GM12864 (cell line): ENCODE measurements around the gene GTF3C4.

Source experiments
- DNase-seq: peaks from one replicate; pipeline ENCODE4 v3.0.0-alpha.2; 2011; ENCODE audit warnings: low read depth
- H3K4me3 ChIP-seq: 2 replicates; pipeline ENCODE4 v1.5.1; 2011; ENCODE audit warnings: mild to moderate bottlenecking, low read depth, low read length, control low read depth
- TF ChIP-seq, protein P1 (sequence below): IDR thresholded peaks from 2 replicates; pipeline ENCODE4 v1.5.1; 2011; ENCODE audit warnings: low read depth, mild to moderate bottlenecking, moderate library complexity, low read length, control low read depth, inconsistent platforms; ENCODE audit errors: missing control alignments

Gene GTF3C4

DNA sequence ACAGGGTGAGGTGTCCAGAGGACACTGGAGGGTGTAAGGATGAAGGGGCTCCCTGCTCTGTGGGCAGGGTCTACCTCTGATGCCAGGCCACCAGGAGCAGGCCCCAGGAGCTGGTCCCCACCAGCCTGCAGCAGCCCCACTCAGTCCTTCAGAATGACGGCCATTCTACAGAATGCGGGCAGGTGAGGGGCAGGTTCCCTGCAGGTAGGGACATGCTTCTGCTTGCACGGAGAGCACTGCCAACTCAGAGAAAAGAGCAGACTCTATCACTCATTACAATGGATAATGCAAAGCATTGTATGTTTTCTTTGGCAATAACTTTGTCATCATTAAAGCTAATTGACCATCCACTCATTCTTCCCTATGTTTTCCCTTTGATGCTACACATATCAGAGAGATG is 39.5 kb upstream of the GTF3C4 start:
- TF ChIP-seq, protein P1, sequence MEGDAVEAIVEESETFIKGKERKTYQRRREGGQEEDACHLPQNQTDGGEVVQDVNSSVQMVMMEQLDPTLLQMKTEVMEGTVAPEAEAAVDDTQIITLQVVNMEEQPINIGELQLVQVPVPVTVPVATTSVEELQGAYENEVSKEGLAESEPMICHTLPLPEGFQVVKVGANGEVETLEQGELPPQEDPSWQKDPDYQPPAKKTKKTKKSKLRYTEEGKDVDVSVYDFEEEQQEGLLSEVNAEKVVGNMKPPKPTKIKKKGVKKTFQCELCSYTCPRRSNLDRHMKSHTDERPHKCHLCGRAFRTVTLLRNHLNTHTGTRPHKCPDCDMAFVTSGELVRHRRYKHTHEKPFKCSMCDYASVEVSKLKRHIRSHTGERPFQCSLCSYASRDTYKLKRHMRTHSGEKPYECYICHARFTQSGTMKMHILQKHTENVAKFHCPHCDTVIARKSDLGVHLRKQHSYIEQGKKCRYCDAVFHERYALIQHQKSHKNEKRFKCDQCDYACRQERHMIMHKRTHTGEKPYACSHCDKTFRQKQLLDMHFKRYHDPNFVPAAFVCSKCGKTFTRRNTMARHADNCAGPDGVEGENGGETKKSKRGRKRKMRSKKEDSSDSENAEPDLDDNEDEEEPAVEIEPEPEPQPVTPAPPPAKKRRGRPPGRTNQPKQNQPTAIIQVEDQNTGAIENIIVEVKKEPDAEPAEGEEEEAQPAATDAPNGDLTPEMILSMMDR: no peak
- no peak overlapping the region for H3K4me3 ChIP-seq
- DNase-seq: no peak

DNA sequence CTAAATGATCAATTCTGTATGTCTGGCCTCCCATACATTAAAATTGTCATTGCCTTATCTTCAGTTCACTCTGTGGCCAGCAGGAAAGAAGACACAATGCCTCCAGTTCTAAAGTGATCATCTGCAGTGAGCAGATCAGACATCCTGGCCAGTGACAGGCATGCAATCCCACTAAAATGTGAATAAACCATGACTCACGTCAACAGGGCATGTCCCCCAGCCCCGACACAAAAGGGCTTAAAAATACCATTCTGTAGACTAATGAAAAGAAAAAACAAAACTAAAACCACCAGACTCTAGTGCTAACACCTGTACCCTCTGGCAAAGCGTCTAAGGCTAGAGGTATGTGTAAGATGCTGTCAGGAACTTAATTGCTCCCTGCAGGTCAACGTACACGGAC is 39.0 kb upstream of the GTF3C4 start:
- DNase-seq: no peak
- TF ChIP-seq, protein P1: no peak
- H3K4me3 ChIP-seq: no peak overlapping the region

DNA sequence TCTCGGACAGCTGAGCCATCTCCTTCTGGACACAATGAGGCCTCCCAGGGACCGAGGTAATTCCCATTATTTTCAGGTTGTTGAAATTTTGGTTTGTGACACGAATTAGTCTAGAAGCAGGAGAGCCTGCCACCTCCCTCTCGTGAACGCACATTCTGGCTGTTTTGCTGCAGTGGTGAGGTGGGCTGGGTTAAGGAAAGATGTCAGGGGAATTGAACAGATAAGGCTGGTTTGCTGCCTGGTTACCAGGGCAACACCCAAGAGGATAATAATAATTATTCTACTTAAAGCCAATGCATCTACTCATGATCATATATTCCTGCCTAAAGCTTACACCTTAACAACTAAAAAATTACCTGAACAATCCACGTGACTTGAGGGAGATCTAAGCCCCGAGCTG is 38.6 kb upstream of the GTF3C4 start:
- no peak for DNase-seq
- no peak overlapping the region for H3K4me3 ChIP-seq
- TF ChIP-seq, protein P1: no peak

DNA sequence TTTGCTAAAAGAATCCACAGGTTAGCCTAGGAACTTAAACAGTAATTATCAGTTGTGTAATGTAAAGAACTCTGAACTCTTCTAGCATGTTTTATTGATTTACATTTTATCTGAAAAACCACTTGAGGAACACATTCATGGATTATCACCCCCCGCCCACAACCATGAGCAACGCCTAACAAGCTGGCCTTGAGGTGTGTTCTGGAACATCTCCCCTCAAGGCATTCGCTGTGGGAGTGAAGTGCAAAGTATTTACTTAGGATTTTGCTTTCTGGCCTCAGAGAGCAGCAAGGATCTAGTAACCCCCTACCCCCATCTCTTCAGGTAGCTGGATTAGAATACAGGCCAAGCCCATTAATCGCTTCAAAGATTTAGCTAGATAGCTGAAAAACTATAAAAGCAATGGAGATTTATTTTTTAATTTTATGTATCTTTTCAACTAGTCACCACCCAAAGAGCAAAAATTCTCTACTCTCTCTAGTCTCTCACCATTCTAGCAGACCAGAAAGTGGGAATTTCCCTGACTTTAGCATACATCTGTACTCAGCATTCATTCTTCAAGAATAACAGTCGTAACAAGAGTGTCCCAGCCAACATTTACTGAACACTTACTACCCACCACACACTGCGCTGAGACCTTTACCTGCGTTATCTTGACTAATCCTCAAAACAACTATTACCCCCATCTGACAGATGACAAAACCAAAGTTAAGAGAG is 37.7 kb upstream of the GTF3C4 start:
- no peak overlapping the region for H3K4me3 ChIP-seq
- TF ChIP-seq, protein P1: no peak
- no peak for DNase-seq

DNA sequence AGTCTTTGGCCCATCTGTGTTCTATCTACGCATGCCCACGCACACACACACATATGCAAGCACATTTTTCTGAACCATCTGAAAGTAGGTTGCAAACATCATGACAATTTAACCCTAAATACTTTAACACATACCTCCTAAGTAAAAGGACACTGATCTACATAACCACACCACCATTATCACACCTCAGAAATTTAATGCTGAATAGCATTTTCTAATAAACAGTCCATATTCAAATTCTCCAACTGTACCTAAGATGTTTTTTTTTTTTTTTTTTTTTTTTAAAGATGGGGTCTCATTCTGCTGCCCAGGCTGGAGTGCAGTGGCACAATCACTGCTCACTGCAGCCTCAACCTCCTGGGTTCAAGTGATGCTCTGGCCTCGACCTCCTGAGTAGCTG is 35.9 kb upstream of the GTF3C4 start:
- H3K4me3 ChIP-seq: no peak overlapping the region
- no peak for DNase-seq
- TF ChIP-seq, protein P1: no peak

DNA sequence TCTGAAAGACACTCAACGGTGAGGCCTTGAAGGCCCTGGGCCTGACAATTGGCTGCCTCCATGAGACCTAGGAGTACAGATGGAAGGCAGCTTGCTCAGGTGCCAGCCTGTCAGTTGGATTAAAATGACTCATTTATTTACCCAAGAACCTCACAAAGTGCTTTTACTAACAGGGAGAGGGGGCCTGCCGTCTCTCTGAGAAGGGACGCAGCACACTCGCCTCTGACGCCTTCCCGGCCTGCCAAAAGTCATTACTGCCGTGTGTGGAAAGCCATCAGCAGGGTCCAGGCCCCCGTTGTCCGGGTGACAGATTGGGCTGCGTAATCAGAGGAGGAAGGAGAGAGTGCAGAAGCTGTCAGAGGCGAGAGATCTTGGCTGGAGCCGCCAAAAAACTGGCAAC is 32.9 kb upstream of the GTF3C4 start:
- TF ChIP-seq, protein P1: no peak
- H3K4me3 ChIP-seq: no peak overlapping the region
- DNase-seq: no peak

DNA sequence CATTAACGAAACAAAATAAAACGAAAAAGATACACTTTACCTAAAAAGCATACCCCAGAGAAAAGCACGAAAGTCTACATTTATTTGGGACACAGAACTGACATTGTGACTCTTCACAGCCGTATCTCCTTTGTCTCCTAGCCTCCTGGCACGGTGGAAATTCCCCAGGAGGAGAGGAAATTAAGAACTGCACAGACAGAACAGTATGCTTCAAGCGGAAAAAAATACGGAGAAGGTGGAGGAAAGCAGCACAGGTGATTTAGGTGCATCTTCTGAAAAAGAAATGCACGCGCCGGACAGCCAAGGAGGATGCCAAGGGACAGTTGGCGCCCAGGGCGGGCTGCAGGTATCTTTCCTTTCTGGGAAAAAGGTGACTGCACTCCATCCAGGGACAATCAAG is 32.5 kb upstream of the GTF3C4 start:
- DNase-seq: no peak

More for the DNA sequence above, 32.5 kb upstream of the GTF3C4 start:
- TF ChIP-seq, protein P1: no peak
- no peak overlapping the region for H3K4me3 ChIP-seq
